IMR-90 (cell line): ENCODE data around the gene CLASP1. TPM values are rescaled to one million over a fixed set of nuclear protein-coding genes. Genes with fewer than 3 reads are reported as not detected.

ENCODE experiments used
- ATAC-seq: fragments of 200-7000 bp; cut with Tn5 transposase; 2 replicates; pipeline ENCODE4 v1.9.1; 2020; ENCODE audit warnings: low read depth, mild to moderate bottlenecking, moderate library complexity
- BruUV-seq: library from RNA; stranded (reverse); fragments of 400-500 nt; replicated peaks from 2 replicates; lab custom pipeline; 2021; lab: Mats Ljungman, UMichigan
- CTCF ChIA-PET: fragments of 300-600 bp; formaldehyde crosslinking; extraction: SDS; loops from one replicate; lab custom pipeline; 2021; ENCODE audit warnings: antibody characterized with exemption; lab: Yijun Ruan, JAX
- POLR2A ChIA-PET: fragments of 300-600 bp; sonication (Branson Sonifier 250); formaldehyde crosslinking; loops from one replicate; lab custom pipeline; 2022; ENCODE audit warnings: antibody characterized with exemption; ENCODE audit not compliant: unreplicated experiment; lab: Charles Lee
- DNase-seq: peaks from one replicate; pipeline ENCODE4 v3.0.0; 2013
- H2AFZ ChIP-seq: replicated peaks from 2 replicates; pipeline ENCODE3; 2013; ENCODE audit warnings: low read length, mild to moderate bottlenecking; ENCODE audit not compliant: poor library complexity
- H2AK5ac ChIP-seq: 2 replicates; pipeline ENCODE4 v1.6.1; 2013; ENCODE audit warnings: low read depth, low read length, inconsistent platforms
- H2AK9ac ChIP-seq: replicated peaks from 2 replicates; pipeline ENCODE3; 2013; ENCODE audit warnings: mild to moderate bottlenecking, low read depth, low read length, moderate library complexity; ENCODE audit not compliant: poor library complexity
- H2BK120ac ChIP-seq: 2 replicates; pipeline ENCODE4 v1.6.1; 2013; ENCODE audit warnings: low read depth, low read length, inconsistent platforms
- H2BK15ac ChIP-seq: 3 replicates; pipeline ENCODE4 v1.6.1; 2013; ENCODE audit warnings: low read depth, low read length, inconsistent platforms
- H2BK20ac ChIP-seq: 2 replicates; pipeline ENCODE4 v1.6.1; 2013; ENCODE audit warnings: low read depth, mild to moderate bottlenecking, inconsistent platforms, low read length, moderate library complexity
- H2BK5ac ChIP-seq: 2 replicates; pipeline ENCODE4 v1.6.1; 2013; ENCODE audit warnings: mild to moderate bottlenecking, low read depth, low read length, inconsistent platforms; ENCODE audit not compliant: poor library complexity, severe bottlenecking
- H3K14ac ChIP-seq: replicated peaks from 2 replicates; pipeline ENCODE4 v1.6.1; 2013; ENCODE audit warnings: low read depth, low read length, inconsistent platforms
- H3K18ac ChIP-seq: 2 replicates; pipeline ENCODE4 v1.6.1; 2013; ENCODE audit warnings: low read depth, low read length, control low read depth
- H3K23ac ChIP-seq: 2 replicates; pipeline ENCODE4 v1.6.1; 2013; ENCODE audit warnings: low read depth, low read length, inconsistent platforms
- H3K27ac ChIP-seq: 2 replicates; pipeline ENCODE4 v1.5.1; 2013; ENCODE audit warnings: mild to moderate bottlenecking, control low read depth, low read length; ENCODE audit not compliant: insufficient read depth
- H3K27me3 ChIP-seq: 2 replicates; pipeline ENCODE4 v1.6.1; 2013; ENCODE audit warnings: low read length; ENCODE audit not compliant: control insufficient read depth, insufficient read depth
- H3K36me3 ChIP-seq: 2 replicates; pipeline ENCODE4 v1.6.1; 2013; ENCODE audit warnings: low read length, mixed read lengths; ENCODE audit not compliant: control insufficient read depth, insufficient read depth
- H3K4ac ChIP-seq: 2 replicates; pipeline ENCODE4 v1.6.1; 2013; ENCODE audit warnings: low read depth, low read length, inconsistent platforms
- H3K4me1 ChIP-seq: 2 replicates; pipeline ENCODE4 v1.6.1; 2013; ENCODE audit warnings: low read length, mixed read lengths; ENCODE audit not compliant: control insufficient read depth, insufficient read depth
- H3K4me2 ChIP-seq: 2 replicates; pipeline ENCODE4 v1.6.1; 2013; ENCODE audit warnings: low read depth, mild to moderate bottlenecking, control low read depth, low read length, moderate library complexity
- H3K4me3 ChIP-seq: 2 replicates; pipeline ENCODE4 v1.5.1; 2013; ENCODE audit warnings: low read depth, mild to moderate bottlenecking, control low read depth, low read length, moderate library complexity; ENCODE audit not compliant: insufficient read depth
- H3K56ac ChIP-seq: 2 replicates; pipeline ENCODE4 v1.6.1; 2013; ENCODE audit warnings: low read length, inconsistent platforms; ENCODE audit not compliant: insufficient read depth; ENCODE audit errors: extremely low read depth
- H3K79me1 ChIP-seq, 2 experiments: 2 replicates each; pipeline ENCODE4 v1.6.1; 2013; ENCODE audit warnings: low read length in 2 of 2, inconsistent platforms in 1 of 2, low read depth in 1 of 2
- H3K9ac ChIP-seq: 2 replicates; pipeline ENCODE4 v1.6.1; 2013; ENCODE audit warnings: low read depth, low read length, control low read depth
- H3K9me1 ChIP-seq: 2 replicates; pipeline ENCODE4 v1.6.1; 2013; ENCODE audit warnings: low read length, inconsistent platforms; ENCODE audit not compliant: insufficient read depth
- H3K9me3 ChIP-seq: 2 replicates; pipeline ENCODE4 v1.6.1; 2013; ENCODE audit warnings: low read length; ENCODE audit not compliant: control insufficient read depth, insufficient read depth
- H4K20me1 ChIP-seq: 2 replicates; pipeline ENCODE4 v1.6.1; 2013; ENCODE audit warnings: low read length, inconsistent platforms; ENCODE audit not compliant: insufficient read depth
- H4K5ac ChIP-seq: 2 replicates; pipeline ENCODE4 v1.6.1; 2013; ENCODE audit warnings: mild to moderate bottlenecking, low read depth, low read length, control low read depth
- H4K8ac ChIP-seq, 2 experiments: 2 replicates each; pipeline ENCODE4 v1.6.1; 2013; ENCODE audit warnings: low read depth in 2 of 2, low read length in 2 of 2, control low read depth in 1 of 2, inconsistent platforms in 1 of 2
- H4K91ac ChIP-seq: 2 replicates; pipeline ENCODE4 v1.6.1; 2013; ENCODE audit warnings: low read depth, low read length, inconsistent platforms; ENCODE audit not compliant: insufficient read depth
- BHLHE40 ChIP-seq: fragments of 150-350 bp; IDR thresholded peaks from 2 replicates; pipeline ENCODE4 v1.6.1; 2016; ENCODE audit warnings: mild to moderate bottlenecking, low read depth, low read length
- CEBPB ChIP-seq: IDR thresholded peaks from 2 replicates; pipeline ENCODE4 v1.6.1; 2012; ENCODE audit warnings: low read depth, low read length, improper control_type of control experiment
- FOS ChIP-seq: fragments of 150-350 bp; IDR thresholded peaks from 2 replicates; pipeline ENCODE4 v1.6.1; 2016; ENCODE audit warnings: low read depth, low read length
- MAFK ChIP-seq: IDR thresholded peaks from 2 replicates; pipeline ENCODE4 v1.6.1; 2012; ENCODE audit warnings: low read depth, low read length, improper control_type of control experiment
- MAZ ChIP-seq: IDR thresholded peaks from 2 replicates; pipeline ENCODE4 v1.6.1; 2012; ENCODE audit warnings: low read depth, mild to moderate bottlenecking, low read length, improper control_type of control experiment, moderate library complexity, borderline replicate concordance
- MXI1 ChIP-seq: IDR thresholded peaks from 2 replicates; pipeline ENCODE4 v1.6.1; 2012; ENCODE audit warnings: low read depth, mild to moderate bottlenecking, low read length, moderate library complexity, borderline replicate concordance
- POLR2A ChIP-seq: IDR thresholded peaks from 2 replicates; pipeline ENCODE4 v1.6.1; 2012; ENCODE audit warnings: mild to moderate bottlenecking, low read depth, low read length
- RAD21 ChIP-seq: IDR thresholded peaks from 2 replicates; pipeline ENCODE4 v1.6.1; 2012; ENCODE audit warnings: low read length, improper control_type of control experiment
- RCOR1 ChIP-seq: IDR thresholded peaks from 2 replicates; pipeline ENCODE4 v1.6.1; 2012; ENCODE audit warnings: mild to moderate bottlenecking, low read length, improper control_type of control experiment; ENCODE audit not compliant: insufficient replicate concordance
- RFX5 ChIP-seq: IDR thresholded peaks from 2 replicates; pipeline ENCODE4 v1.8.0; 2012; ENCODE audit warnings: low read depth, mild to moderate bottlenecking, low read length, moderate library complexity
- SMC3 ChIP-seq: fragments of 150-350 bp; IDR thresholded peaks from 2 replicates; pipeline ENCODE4 v1.6.1; 2016; ENCODE audit warnings: low read depth, mild to moderate bottlenecking, antibody characterized with exemption, low read length, moderate library complexity
- WGBS, 2 experiments: methylation state at CpG; one replicate each; pipeline versions ENCODE4 v1.1.5 to v1.1.7; 2013; ENCODE audit warnings: missing lambda C conversion rate in 2 of 2; ENCODE audit not compliant: insufficient read length in 1 of 2; ENCODE audit errors: extremely low coverage in 2 of 2; 5-methylcytosine and 5-hydroxymethylcytosine counted together
- dilution Hi-C: fragments of 300-500 bp; cut with HindIII; formaldehyde crosslinking; loops from one replicate; pipeline ENCODE4 v1.14.3; 2018; ENCODE audit warnings: low sequenced_read_pairs; ENCODE audit not compliant: unreplicated experiment
- in situ Hi-C: fragments of 300-500 bp; cut with MboI; formaldehyde crosslinking; loops from 3 replicates; pipeline ENCODE4 v1.14.3; 2019; ENCODE audit warnings: low sequenced_read_pairs, inconsistent platforms, mixed read lengths
- intact Hi-C: fragments of 100-400 bp; cut with micrococcal nuclease; formaldehyde crosslinking; loops from 2 replicates; pipeline ENCODE4 v1.10.0; 2022
- polyA plus RNA-seq, 3 experiments: library from polyadenylated mRNA; depleted of rRNA; stranded (reverse); fragments of >200 nt; gene quantifications; 2 replicates each; pipeline ENCODE4 v1.2.3, GENCODE V29; 2012; ENCODE audit warnings: low replicate concordance in 1 of 3
- total RNA-seq: library from RNA; depleted of rRNA; stranded (reverse); fragments of >200 nt; gene quantifications from 2 replicates; pipeline ENCODE4 v1.2.3, GENCODE V29; 2012
- TF ChIP-seq, protein P1 (sequence below): fragments of 150-350 bp; IDR thresholded peaks from 2 replicates; pipeline ENCODE4 v1.6.1; 2017; ENCODE audit warnings: mild to moderate bottlenecking, antibody characterized with exemption, low read length, low read depth
- TF ChIP-seq, protein P2 (sequence below): conservative IDR thresholded peaks from 2 replicates; pipeline ENCODE4 v1.5.1; 2012; ENCODE audit warnings: mild to moderate bottlenecking, low read depth, low read length, improper control_type of control experiment
- TF ChIP-seq, protein P3 (sequence below): fragments of 150-350 bp; IDR thresholded peaks from 2 replicates; pipeline ENCODE4 v1.6.1; 2016; ENCODE audit warnings: low read depth, mild to moderate bottlenecking, low read length, moderate library complexity, borderline replicate concordance

Gene CLASP1
- total and polyA plus RNA-seq, 2 of the 4 experiments (the other 2 are of a cell fraction), result 12.3 to 33.7 TPM

DNA sequence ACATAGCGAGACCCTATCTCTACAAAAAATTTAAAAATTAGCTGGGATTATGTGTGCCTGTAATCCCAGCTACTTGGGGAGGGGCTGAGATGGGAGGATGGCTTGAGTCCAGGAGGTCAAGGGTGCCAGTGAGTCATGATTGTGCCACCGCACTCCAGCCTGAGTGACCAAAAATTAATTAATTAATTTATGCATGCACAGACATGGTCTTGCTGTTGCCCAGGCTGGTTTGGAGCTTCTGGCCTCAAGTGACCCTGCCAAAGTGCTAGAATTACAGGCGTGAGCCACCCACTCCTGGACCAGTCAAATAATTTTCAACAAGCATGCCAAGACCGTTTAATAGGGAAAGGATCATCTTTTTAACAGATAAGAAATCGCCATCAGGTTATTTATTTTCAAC lies 306.5 kb downstream of the CLASP1 start:
- no peak overlapping the region for H3K9ac ChIP-seq
- dilution Hi-C loops, result no loop called here
- no peak overlapping the region for H3K4me3 ChIP-seq
- intact Hi-C loops, result no loop called here
- no peaks in the 10 kb centered on the region for H3K4me1 ChIP-seq
- H3K23ac ChIP-seq, result no peak overlapping the region
- H3K18ac ChIP-seq, result no peak overlapping the region
- H4K5ac ChIP-seq, result no peak overlapping the region
- H3K27me3 ChIP-seq, result no peaks in the 10 kb centered on the region
- H3K4me2 ChIP-seq, result no peak overlapping the region
- no peak for TF ChIP-seq SMC3
- TF ChIP-seq MXI1, result no peak
- TF ChIP-seq, protein P1, sequence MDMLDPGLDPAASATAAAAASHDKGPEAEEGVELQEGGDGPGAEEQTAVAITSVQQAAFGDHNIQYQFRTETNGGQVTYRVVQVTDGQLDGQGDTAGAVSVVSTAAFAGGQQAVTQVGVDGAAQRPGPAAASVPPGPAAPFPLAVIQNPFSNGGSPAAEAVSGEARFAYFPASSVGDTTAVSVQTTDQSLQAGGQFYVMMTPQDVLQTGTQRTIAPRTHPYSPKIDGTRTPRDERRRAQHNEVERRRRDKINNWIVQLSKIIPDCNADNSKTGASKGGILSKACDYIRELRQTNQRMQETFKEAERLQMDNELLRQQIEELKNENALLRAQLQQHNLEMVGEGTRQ, result no peak
- TF ChIP-seq, protein P2, sequence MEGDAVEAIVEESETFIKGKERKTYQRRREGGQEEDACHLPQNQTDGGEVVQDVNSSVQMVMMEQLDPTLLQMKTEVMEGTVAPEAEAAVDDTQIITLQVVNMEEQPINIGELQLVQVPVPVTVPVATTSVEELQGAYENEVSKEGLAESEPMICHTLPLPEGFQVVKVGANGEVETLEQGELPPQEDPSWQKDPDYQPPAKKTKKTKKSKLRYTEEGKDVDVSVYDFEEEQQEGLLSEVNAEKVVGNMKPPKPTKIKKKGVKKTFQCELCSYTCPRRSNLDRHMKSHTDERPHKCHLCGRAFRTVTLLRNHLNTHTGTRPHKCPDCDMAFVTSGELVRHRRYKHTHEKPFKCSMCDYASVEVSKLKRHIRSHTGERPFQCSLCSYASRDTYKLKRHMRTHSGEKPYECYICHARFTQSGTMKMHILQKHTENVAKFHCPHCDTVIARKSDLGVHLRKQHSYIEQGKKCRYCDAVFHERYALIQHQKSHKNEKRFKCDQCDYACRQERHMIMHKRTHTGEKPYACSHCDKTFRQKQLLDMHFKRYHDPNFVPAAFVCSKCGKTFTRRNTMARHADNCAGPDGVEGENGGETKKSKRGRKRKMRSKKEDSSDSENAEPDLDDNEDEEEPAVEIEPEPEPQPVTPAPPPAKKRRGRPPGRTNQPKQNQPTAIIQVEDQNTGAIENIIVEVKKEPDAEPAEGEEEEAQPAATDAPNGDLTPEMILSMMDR, result no peak
- no peak for TF ChIP-seq RFX5
- no peak for TF ChIP-seq MAZ
- TF ChIP-seq, protein P3, sequence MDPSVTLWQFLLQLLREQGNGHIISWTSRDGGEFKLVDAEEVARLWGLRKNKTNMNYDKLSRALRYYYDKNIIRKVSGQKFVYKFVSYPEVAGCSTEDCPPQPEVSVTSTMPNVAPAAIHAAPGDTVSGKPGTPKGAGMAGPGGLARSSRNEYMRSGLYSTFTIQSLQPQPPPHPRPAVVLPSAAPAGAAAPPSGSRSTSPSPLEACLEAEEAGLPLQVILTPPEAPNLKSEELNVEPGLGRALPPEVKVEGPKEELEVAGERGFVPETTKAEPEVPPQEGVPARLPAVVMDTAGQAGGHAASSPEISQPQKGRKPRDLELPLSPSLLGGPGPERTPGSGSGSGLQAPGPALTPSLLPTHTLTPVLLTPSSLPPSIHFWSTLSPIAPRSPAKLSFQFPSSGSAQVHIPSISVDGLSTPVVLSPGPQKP, result no peak
- no peak for TF ChIP-seq CEBPB
- no peak for TF ChIP-seq RCOR1
- no peak for TF ChIP-seq BHLHE40
- TF ChIP-seq POLR2A, result no peak
- no peak for TF ChIP-seq FOS
- TF ChIP-seq RAD21, result no peak
- no peak for TF ChIP-seq MAFK
- no peak overlapping the region for H2AFZ ChIP-seq
- in situ Hi-C loops, result no loop called here
- H2BK120ac ChIP-seq, result no peak overlapping the region
- peaks cover 0 to 6% of the 10 kb centered on the region in 2 experiments; a peak in 1 of 4 replicates for H3K79me1 ChIP-seq
- H3K4ac ChIP-seq, result no peak overlapping the region
- H2BK5ac ChIP-seq, result no peak overlapping the region
- H4K20me1 ChIP-seq, result no peaks in the 10 kb centered on the region
- POLR2A ChIA-PET, result no interaction called here
- DNase-seq (no peak), ATAC-seq (no peak)
- H2BK20ac ChIP-seq, result no peak overlapping the region
- no peaks in the 10 kb centered on the region for H3K9me3 ChIP-seq
- BruUV-seq, result no TSS peak
- no peak overlapping the region for H2AK9ac ChIP-seq
- no peak overlapping the region for H4K91ac ChIP-seq
- no peak overlapping the region for H3K56ac ChIP-seq
- no CpG with 5 or more reads among the region's 5 CpGs for WGBS, 2 experiments
- H3K14ac ChIP-seq, result no peak overlapping the region
- peaks cover 50% of the 10 kb centered on the region for H3K36me3 ChIP-seq
- H2BK15ac ChIP-seq, result no peak overlapping the region
- CTCF ChIA-PET, result interaction anchor here (1.0 kb wide), 2 partner anchors 11 to 13 kb away, joined by 3 read pairs; no protein-coding TSS in a partner anchor
- no peak overlapping the region for H4K8ac ChIP-seq
- peaks cover 5% of the 10 kb centered on the region; the same call in 1 of the 2 replicates for H3K9me1 ChIP-seq
- H2AK5ac ChIP-seq, result no peak overlapping the region
- H3K27ac ChIP-seq, result no peak overlapping the region
